Keratinocyte (primary cell): ENCODE measurements around the gene TGFBRAP1.

Experiments used
- CTCF ChIP-seq, 3 experiments: IDR thresholded peaks in 1 of 3; conservative IDR thresholded peaks in 1 of 3; optimal IDR thresholded peaks in 1 of 3; 2 replicates in 2 of 3; 3 replicates in 1 of 3; pipeline versions ENCODE3 to v1.5.1; 2011; ENCODE audit warnings: low read length in 3 of 3, mild to moderate bottlenecking in 3 of 3, moderate library complexity in 2 of 3, control low read depth in 1 of 3, inconsistent platforms in 1 of 3; ENCODE audit not compliant: insufficient read depth in 2 of 3; ENCODE audit errors: extremely low read depth in 1 of 3
- EZH2 ChIP-seq: IDR thresholded peaks from one replicate; pipeline ENCODE4 v1.6.1; 2012; ENCODE audit warnings: inconsistent platforms, mild to moderate bottlenecking, low read length, moderate library complexity

- TF ChIP-seq EZH2 (no peak), CTCF (optimal IDR thresholded peaks at IDR 0.05 in 1 of 3, IDR thresholded peaks at IDR 0.05 in 1 of 3, conservative IDR thresholded peaks at IDR 0.05 in 1 of 3; ENCODE audit: extremely low read depth in 1 of 3, insufficient read depth in 2 of 3, low read length in 3 of 3) (no peak)
Observed at GRCh38 chr2:105339414-105339813, 9.9 kb upstream of the TGFBRAP1 start.
